GM15510 (cell line): ENCODE data around the gene ZBTB32.

Experiments
- POLR2A ChIP-seq: IDR thresholded peaks from 3 replicates; pipeline ENCODE4 v1.6.1; 2011; ENCODE audit warnings: borderline replicate concordance; ENCODE audit not compliant: insufficient read length; ENCODE audit errors: extremely low read depth

The ZBTB32 gene, protein sequence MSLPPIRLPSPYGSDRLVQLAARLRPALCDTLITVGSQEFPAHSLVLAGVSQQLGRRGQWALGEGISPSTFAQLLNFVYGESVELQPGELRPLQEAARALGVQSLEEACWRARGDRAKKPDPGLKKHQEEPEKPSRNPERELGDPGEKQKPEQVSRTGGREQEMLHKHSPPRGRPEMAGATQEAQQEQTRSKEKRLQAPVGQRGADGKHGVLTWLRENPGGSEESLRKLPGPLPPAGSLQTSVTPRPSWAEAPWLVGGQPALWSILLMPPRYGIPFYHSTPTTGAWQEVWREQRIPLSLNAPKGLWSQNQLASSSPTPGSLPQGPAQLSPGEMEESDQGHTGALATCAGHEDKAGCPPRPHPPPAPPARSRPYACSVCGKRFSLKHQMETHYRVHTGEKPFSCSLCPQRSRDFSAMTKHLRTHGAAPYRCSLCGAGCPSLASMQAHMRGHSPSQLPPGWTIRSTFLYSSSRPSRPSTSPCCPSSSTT

DNA sequence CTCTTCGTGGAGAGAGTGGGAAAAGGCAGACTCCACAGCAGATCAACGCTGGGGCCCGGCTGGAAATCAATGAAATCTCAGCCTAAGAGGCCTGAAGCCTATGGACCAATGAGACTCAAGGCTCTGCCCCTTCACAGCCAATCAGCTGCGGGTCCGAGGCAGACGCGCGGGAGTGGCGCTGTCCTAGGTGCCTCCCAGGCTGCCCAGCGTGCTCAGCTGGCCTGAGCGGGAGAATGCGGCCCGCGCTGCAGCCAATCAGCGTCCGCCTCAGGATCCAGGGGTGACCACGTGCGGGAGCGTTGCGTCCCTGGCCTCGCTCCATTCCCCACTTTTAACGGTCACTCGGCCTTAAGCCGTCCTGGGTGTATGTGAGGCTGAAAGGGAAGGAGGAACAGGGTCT is at the start of gene ZBTB32:
Gene ZBTB32 (plus strand): TSS at position 341 of the 400 bp plus-strand sequence. CDS start 10,069 bp downstream, outside the sequence.
- TF ChIP-seq POLR2A: no peak

DNA sequence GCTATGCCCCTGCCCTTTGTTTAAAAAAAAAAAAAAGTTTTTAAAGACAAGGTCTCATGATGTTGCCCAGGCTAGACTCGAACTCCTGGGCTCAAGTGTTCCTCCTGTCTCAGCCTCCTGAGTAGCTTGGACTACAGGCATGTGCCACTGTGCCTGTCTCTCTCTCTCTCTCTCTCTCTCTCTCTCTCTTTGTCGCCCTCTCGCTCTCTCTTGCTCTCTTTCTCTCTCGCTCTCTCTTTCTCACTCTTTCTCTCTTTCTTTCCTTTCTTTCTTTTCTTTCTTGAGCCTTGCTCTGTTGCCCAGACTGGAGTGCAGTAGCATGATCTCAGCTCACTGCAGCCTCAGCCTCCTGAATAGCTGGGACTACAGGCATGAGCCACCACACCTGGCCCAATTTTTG is 48.8 kb upstream of the ZBTB32 start:
- no peak for TF ChIP-seq POLR2A

DNA sequence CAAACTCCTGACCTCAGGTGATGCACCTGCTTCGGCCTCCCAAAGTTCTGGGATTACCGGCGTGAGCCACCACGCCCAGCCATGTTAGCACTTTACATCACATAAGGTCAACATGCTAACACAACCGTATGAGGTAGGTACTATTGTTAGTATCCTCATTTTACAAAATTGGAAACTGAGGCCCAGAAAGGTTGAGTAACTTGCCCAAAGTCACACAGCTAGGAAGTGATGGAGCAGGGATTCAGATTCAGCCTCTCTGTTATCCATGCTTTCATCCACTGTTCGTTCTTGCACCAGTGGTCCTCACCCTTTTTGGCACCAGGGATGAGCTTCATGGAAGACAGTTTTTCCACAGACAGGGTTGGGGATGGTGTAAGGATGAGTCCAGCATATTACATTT is 47.7 kb upstream of the ZBTB32 start:
- no peak for TF ChIP-seq POLR2A

DNA sequence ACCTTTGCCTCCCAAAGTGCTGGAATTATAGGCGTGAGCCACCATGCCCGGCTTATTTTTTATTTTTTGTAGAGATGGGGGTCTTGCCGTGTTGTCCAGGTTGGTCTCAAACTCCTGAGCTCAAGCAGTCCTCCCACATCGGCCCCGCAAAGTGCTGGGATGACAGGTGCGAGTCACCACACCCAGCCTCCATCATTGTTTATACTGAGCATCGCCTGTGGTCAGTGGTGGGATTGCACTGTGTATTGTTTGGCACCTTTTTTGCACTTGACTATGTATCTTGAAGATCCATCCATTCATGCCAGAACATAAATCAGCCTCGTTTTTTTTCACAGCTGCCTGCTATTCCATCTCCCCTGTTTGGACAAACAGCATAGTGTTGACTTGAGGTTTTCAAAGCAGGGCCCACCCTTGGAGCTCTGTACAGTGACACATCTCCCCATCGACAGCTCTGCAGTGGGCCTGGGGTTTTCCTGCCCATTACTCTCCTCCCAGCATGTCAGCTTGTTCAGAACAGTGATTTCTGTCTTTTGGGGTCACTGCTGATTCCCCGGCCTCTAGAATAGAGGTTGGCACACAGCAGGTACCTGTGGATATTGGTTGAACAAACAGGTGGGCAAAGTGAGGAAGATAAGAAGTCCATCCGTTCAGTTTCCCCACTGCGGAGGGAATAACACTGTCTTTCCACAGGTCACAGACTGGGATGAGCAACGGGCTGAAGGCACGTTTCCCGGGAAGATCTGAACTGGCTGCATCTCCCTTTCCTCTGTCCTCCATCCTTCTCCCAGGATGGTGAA is 46.3 kb upstream of the ZBTB32 start:
- TF ChIP-seq POLR2A: no peak

DNA sequence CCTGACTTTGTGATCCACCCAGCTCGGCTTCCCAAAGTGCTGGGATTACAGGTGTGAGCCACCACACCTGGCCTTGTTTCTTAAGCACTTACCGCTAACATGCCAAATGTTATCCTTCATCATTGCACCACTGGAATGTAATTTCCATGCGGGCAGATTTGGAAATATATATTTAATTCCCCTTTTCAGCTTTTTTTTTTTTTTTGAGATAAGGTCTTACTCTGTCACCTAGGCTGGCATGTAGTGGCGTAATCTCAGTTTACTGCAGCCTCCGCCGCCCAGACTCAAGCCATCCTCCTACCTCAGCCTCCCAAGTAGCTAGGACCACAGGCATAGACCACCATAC is 42.4 kb upstream of the ZBTB32 start:
- TF ChIP-seq POLR2A: no peak

DNA sequence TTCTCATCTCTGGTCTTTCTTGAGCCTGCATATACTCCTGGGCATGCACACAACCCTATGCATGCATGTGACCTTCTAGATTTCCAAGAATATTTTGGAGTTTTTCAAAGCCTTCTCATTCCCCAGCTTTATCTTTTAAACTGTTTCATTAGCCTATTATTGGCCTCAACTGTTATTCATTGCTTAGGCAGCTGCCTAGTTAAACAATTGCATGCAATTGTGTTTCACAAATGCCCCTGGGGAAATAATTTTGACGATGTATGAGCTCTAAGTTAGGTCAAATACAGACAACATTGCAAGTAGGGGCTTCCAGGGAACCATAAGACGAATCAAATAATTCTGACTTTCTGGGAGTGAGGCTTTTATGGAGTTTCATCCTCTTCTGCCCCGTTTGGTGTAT is 40.4 kb upstream of the ZBTB32 start:
- TF ChIP-seq POLR2A: no peak

DNA sequence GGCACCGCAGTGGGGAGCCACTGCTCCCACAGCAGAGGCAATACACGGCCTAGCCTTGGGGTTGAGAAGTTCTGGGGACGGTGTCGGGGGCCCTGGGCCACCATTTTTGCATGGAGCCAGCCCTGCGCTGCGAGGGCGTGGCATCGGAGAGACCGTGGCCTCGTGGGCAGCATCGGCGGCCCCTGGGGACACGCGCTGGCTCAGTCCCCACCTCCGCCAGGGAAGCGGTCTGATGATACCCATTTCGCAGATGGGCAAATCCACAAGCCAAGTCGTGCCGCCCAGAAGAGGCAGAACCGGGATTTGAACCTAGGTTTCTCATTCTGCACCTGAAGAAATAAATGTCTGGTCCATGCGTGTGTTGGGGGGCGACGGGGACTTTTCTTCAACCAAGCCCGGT is 39.2 kb upstream of the ZBTB32 start:
- TF ChIP-seq POLR2A: no peak

DNA sequence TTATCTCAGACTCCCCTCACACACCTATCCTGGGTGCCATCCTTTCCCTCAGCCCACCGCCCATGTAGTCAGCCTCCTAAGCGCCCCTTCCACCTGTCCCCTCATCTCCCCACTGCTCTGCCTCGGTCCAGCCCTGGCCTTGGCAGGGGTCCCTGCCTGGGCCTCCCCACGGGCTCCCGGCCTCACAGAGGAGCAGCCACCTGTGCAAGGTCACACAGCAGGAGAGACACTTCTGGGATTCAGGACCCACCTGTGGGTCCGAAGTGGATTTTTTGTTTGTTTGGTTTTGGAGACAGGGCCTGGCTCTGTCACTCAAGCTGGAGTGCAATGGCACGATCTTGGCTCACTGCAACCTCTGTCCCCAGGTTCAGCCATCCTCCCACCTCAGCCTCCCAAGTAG is 38.8 kb upstream of the ZBTB32 start:
- no peak for TF ChIP-seq POLR2A

DNA sequence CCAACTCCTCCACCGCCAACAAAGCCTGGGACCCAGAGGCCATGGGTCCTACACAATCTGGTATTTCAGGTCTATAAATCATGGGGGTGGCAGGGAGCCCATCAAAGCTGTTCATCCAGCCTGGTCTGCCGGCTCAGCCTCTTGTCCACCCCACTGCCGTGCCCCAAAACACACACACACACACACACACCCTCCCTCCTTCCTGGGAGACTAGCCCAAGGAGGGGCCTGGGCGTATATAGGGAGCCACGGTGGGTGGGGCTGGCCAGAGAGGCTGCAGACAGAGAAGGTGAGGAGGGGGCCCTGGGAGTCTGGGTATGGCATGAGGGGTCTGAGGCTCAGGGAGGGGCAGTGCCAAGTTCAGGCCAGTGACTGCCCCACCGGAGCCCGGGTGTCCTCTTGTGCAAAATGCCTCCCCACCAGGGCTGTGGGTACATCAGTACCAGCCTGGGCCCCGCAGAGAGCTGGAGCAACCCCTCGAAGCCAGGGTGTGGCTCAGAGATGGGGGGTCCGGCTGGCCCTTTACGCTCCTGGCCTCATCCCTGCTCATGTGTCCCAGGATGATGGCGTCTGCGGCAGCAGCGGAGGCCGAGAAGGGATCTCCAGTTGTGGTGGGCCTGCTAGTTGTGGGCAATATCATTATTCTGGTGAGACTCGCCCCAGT is 38.0 kb upstream of the ZBTB32 start, which contains the start of gene UPK1A:
Gene UPK1A (plus strand): TSS at position 267 of the 663 bp plus-strand sequence. CDS start 296 bp downstream, at position 563.
- no peak for TF ChIP-seq POLR2A

DNA sequence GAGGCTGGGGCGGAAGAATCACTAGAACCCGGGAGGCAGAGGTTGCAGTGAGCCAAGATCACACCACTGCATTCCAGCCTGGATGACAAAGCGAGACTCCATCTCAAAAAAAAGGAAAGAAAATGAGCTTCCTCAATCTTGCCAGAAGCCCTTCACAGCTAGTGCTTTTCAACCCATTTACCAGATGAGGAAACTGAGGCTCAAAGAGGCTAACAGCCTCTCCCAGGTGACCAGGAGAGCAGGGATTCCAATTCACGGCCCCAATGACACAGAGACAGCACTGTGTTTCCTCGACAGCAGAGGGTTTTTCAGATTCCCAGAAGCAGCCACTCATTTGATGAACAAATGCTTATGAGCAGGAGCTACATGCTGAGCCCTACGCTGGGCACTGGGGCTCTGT is 34.8 kb upstream of the ZBTB32 start:
- no peak for TF ChIP-seq POLR2A

DNA sequence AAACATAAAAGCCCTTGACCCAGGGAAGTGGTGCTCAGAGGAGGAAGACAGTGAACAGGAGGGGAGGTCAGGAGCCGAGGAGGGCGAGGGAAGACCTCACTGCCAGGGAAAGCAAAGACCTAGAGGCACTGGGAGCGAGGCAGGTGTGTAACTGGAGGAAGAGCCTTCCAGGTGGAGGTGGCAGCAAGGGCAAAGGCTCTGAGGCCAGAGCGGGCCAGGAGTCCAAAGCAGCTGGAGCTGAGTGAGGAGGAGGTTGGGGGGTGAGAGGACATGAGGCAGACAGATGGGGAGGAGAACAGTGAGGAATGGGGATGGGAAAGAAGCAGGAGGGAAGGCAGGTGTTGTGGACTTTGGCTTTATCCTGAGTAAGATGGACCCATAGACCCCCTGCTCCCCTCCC is 34.4 kb upstream of the ZBTB32 start:
- TF ChIP-seq POLR2A: no peak

DNA sequence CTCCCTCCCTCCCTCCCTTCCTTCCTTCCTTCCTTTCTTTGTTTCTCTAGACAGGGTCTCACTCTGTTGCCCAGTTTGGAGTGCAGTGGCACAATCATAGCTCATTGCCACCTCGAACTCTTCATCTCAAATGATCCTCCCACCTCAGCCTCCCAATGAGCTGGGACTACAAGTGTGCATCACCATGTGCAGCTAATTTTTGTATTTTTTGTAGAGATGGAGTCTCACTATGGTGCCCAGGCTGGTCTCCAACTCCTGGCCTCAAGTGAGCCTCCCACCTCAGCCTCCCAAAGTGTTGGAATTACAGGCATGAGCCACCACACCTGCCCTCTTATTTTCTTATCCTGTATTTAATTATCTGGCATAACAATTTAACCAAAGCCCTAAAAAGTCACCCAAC is 33.7 kb upstream of the ZBTB32 start:
- no peak for TF ChIP-seq POLR2A

DNA sequence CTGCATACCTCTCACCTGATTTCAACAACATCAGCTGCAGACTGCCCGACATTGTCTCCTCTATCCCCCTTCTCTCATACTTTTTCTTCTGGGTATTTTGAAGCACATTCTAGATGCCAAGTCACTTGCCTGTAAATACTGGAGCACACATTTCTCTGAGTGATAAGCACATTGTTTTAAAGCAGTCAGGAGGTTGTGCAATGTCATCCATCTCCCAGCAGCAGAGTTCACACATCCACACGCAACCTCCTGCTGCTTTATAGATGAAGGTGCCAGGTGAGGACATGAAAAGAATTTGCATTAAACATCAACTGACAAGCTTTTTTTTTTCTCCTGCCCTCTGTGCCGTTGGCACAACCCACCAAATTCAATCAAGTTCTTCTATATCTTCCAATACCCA is 32.5 kb upstream of the ZBTB32 start:
- TF ChIP-seq POLR2A: no peak

DNA sequence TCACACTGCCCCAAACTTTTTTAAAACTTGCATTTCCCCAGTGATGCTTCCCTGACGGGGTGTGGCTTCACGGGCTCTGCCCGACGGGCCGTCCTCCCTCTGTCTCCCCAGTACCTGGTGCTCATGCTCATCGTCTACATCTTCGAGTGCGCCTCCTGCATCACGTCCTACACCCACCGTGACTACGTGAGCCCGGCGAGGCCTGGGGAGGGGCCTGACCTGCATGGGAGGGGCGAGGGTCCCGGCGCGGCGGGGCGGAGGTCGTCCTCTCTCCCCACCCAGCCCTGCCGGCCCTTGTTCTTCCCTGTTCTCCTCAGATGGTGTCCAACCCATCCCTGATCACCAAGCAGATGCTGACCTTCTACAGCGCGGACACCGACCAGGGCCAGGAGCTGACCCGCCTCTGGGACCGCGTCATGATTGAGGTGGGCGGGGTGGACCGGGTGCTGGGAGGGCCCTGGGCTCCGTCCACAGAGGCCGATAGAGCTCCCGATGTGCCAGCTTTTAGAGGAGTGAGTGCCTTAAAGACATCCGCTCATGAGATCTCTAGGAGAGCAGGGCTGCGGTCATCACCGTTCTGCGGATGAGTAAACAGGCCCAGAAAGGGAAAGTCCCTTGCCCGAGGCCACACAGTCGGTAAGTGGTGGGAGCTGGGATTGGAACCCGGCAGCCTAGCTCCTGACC is 31.1 kb upstream of the ZBTB32 start:
- no peak for TF ChIP-seq POLR2A
